PFSK-1 (cell line): ENCODE data around the gene VPS35L.

Source experiments
- FOXP2 ChIP-seq: optimal IDR thresholded peaks from 2 replicates; pipeline ENCODE3; 2011; ENCODE audit warnings: borderline replicate concordance, control low read depth, inconsistent platforms; ENCODE audit not compliant: insufficient read depth; ENCODE audit errors: extremely low read length, extremely low read depth
- POLR2AphosphoS5 ChIP-seq: IDR thresholded peaks from 2 replicates; pipeline ENCODE4 v1.6.1; 2012; ENCODE audit warnings: low read depth, mild to moderate bottlenecking, control low read depth, low read length, moderate library complexity
- SIN3A ChIP-seq: IDR thresholded peaks from 2 replicates; pipeline ENCODE4 v1.6.1; 2012; ENCODE audit warnings: mild to moderate bottlenecking, low read length, moderate library complexity, borderline replicate concordance; ENCODE audit not compliant: insufficient read depth
- TAF1 ChIP-seq: IDR thresholded peaks from 2 replicates; pipeline ENCODE4 v1.6.1; 2012; ENCODE audit warnings: low read length, control low read depth, borderline replicate concordance; ENCODE audit not compliant: insufficient read depth
- TF ChIP-seq, protein P1 (sequence below), 2 experiments: IDR thresholded peaks; 2 replicates each; pipeline versions ENCODE4 v1.6.1 to v1.8.0; 2011 to 2012; ENCODE audit warnings: low read depth in 2 of 2, low read length in 2 of 2, control low read depth in 1 of 2, inconsistent platforms in 1 of 2, mild to moderate bottlenecking in 1 of 2, moderate library complexity in 1 of 2; ENCODE audit not compliant: insufficient read depth in 1 of 2

VPS35L gene

DNA sequence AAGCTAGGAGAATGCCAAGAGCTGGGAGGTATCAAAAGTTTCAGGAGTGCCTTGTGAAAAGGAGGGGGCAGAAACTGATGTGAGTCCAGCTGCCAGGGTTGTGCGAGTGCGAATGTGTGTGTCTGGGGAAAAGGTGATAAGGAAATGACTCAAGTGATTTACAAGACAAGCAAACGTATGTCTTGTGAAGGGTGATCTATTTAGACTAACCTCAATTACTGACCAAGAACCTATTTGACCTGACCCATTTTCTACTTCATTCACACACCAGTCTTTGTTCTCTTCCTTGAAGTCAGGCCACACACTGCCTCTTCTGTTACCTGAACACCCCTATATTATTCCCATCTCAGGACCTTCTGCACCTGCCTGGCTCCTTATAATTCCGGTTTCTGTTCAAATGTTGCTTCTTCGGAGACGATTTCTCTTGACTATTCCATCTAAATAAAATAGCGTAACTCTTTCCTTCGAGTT, 34.6 kb upstream of the VPS35L start:
- TF ChIP-seq, protein P1, sequence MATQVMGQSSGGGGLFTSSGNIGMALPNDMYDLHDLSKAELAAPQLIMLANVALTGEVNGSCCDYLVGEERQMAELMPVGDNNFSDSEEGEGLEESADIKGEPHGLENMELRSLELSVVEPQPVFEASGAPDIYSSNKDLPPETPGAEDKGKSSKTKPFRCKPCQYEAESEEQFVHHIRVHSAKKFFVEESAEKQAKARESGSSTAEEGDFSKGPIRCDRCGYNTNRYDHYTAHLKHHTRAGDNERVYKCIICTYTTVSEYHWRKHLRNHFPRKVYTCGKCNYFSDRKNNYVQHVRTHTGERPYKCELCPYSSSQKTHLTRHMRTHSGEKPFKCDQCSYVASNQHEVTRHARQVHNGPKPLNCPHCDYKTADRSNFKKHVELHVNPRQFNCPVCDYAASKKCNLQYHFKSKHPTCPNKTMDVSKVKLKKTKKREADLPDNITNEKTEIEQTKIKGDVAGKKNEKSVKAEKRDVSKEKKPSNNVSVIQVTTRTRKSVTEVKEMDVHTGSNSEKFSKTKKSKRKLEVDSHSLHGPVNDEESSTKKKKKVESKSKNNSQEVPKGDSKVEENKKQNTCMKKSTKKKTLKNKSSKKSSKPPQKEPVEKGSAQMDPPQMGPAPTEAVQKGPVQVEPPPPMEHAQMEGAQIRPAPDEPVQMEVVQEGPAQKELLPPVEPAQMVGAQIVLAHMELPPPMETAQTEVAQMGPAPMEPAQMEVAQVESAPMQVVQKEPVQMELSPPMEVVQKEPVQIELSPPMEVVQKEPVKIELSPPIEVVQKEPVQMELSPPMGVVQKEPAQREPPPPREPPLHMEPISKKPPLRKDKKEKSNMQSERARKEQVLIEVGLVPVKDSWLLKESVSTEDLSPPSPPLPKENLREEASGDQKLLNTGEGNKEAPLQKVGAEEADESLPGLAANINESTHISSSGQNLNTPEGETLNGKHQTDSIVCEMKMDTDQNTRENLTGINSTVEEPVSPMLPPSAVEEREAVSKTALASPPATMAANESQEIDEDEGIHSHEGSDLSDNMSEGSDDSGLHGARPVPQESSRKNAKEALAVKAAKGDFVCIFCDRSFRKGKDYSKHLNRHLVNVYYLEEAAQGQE (IDR thresholded peaks at IDR 0.05; ENCODE audit: insufficient read depth in 1 of 2, low read depth in 2 of 2, low read length in 2 of 2) = no peak

DNA sequence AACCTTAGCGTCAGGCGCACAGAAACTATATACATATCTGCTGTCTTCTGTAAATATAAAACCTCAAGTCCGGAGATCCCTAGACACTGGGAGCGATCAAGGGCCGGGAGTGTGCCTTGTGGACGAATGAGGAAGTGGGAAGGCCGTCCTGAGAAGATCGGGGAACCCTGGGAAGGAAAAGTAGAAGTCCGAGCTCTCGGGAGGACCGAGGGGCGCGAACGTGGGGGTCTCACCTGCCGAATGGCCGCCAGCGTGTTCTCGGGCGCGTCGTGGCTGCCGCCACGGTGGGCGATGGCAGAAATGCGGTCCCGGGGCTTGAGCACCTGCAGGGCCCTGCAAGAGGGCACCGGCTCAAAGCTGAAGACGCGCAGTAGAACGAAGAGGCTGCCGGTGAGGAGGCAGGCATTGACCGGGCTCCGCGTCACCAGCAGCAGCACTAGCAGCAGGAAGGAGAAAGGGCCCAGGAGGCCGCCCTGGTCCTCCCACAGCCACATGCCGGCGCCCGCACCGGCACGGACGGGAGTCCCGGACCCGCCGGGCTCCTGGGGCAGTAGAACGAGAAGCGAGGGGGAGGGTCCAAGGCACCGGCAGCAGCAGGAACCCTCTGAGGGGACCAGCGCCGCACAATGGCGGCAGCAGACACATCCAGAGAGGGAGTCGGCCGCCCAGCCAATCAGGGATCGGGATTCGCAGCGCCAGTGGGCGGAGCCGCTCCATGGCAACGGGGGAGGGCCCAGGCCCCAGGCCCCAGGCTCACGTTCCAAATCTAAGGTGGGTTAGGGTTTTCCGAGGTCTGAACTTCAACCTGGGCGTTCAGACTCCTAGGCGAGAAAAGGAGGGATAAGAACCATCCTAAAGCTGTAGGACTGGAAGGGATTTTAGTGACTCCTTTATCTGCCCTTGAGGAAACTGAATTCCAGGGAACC, 33.8 kb upstream of the VPS35L start, which contains the start of gene GDE1:
Gene GDE1 (minus strand): TSS at position 628 of the 926 bp plus-strand sequence. CDS start 134 bp downstream, at position 494.
- TF ChIP-seq TAF1 (0 out of 2 replicates have a peak, but pooled peaks have one; percentile 43), POLR2AphosphoS5 (peak; percentile 80), FOXP2 (no peak), SIN3A (0 out of 2 replicates have a peak, but pooled peaks have one; percentile 37)
- TF ChIP-seq, protein P1 (IDR thresholded peaks at IDR 0.05; ENCODE audit: insufficient read depth in 1 of 2, low read depth in 2 of 2, low read length in 2 of 2) = no peak

DNA sequence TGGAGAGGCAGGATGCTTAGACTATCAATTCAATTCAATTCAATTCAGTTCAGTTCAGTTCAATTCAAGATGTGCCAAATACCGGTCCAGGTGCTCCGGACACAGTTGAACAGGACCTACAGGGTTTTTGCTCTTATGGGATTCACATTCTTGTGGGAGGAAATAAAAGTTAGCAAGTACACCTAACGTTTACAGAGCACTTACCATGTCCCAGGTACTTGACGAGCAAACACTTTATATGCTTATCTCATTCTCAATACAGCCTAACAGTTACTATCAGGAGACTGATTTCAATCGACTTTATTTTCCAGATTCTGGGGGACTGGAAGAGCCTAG, 33.1 kb upstream of the VPS35L start:
- TF ChIP-seq POLR2AphosphoS5 = no peak
- no peak for TF ChIP-seq FOXP2
- TF ChIP-seq SIN3A = no peak
- no peak for TF ChIP-seq TAF1
- TF ChIP-seq, protein P1 (IDR thresholded peaks at IDR 0.05; ENCODE audit: insufficient read depth in 1 of 2, low read depth in 2 of 2, low read length in 2 of 2) = no peak

DNA sequence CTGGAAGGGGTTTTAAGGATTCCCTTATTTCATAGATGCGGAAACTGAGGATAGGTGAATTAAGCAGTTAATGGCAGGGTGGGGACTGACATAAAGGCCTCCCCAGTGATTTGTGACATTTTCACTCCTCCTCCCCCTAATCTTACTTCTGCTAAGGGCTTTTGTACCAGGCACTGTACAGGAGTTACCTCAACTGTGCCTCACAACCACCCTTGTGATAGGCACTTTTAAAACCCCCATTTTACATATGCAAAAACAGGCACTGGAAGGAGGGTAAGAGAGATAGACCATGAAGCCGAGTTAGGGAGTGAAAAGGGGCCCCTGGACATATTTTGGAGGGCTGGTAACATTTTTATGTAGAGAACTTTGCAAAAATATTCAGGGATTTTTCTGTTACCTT, 32.7 kb upstream of the VPS35L start:
- TF ChIP-seq SIN3A (no peak), POLR2AphosphoS5 (no peak), TAF1 (no peak), FOXP2 (no peak)
- TF ChIP-seq, protein P1 (IDR thresholded peaks at IDR 0.05; ENCODE audit: insufficient read depth in 1 of 2, low read depth in 2 of 2, low read length in 2 of 2) = no peak

GRCh38 chr16:19523184-19523558, 32.3 kb upstream of the VPS35L start:
- TF ChIP-seq FOXP2 (no peak), POLR2AphosphoS5 (no peak), TAF1 (no peak), SIN3A (no peak)
- TF ChIP-seq, protein P1 (IDR thresholded peaks at IDR 0.05; ENCODE audit: insufficient read depth in 1 of 2, low read depth in 2 of 2, low read length in 2 of 2) = no peak
